H9 (cell line): Measurements from ENCODE around the gene IL25. TPM values are rescaled to one million over a fixed set of nuclear protein-coding genes. Genes with fewer than 3 reads are reported as not detected.

Experiments used
- DNase-seq: peaks from one replicate; pipeline ENCODE4 v3.0.0-alpha.2; 2017
- H2AFZ ChIP-seq: one replicate; pipeline ENCODE4 v1.6.1; 2013; ENCODE audit warnings: mild to moderate bottlenecking, low read length, control low read depth, moderate library complexity
- H2AK5ac ChIP-seq: 2 replicates; pipeline ENCODE4 v1.6.1; 2013; ENCODE audit warnings: low read length, control low read depth, mixed read lengths; ENCODE audit not compliant: insufficient read length
- H2BK120ac ChIP-seq: one replicate; pipeline ENCODE4 v1.6.1; 2013; ENCODE audit warnings: low read depth, mild to moderate bottlenecking, low read length, control low read depth, inconsistent platforms; ENCODE audit not compliant: poor library complexity, severe bottlenecking
- H2BK12ac ChIP-seq: 2 replicates; pipeline ENCODE4 v1.6.1; 2013; ENCODE audit warnings: low read length, control low read depth, mixed read lengths, low read depth; ENCODE audit not compliant: insufficient read length
- H2BK15ac ChIP-seq: 2 replicates; pipeline ENCODE4 v1.6.1; 2013; ENCODE audit warnings: low read depth, low read length, control low read depth
- H2BK20ac ChIP-seq: one replicate; pipeline ENCODE4 v1.6.1; 2013; ENCODE audit warnings: low read depth, mild to moderate bottlenecking, low read length, control low read depth, inconsistent platforms; ENCODE audit not compliant: poor library complexity, severe bottlenecking
- H2BK5ac ChIP-seq: 2 replicates; pipeline ENCODE4 v1.6.1; 2013; ENCODE audit warnings: low read length, control low read depth, mixed read lengths; ENCODE audit not compliant: insufficient read length
- H3K14ac ChIP-seq: 2 replicates; pipeline ENCODE4 v1.6.1; 2013; ENCODE audit warnings: low read length, control low read depth; ENCODE audit not compliant: insufficient read depth
- H3K18ac ChIP-seq: 2 replicates; pipeline ENCODE4 v1.6.1; 2013; ENCODE audit warnings: low read depth, mild to moderate bottlenecking, mixed read lengths, low read length, control low read depth; ENCODE audit not compliant: insufficient read length
- H3K23ac ChIP-seq: 2 replicates; pipeline ENCODE4 v1.6.1; 2013; ENCODE audit warnings: low read length, control low read depth, mixed read lengths, low read depth; ENCODE audit not compliant: insufficient read length
- H3K23me2 ChIP-seq: 2 replicates; pipeline ENCODE4 v1.6.1; 2013; ENCODE audit warnings: low read depth, mild to moderate bottlenecking, mixed read lengths, low read length, control low read depth; ENCODE audit not compliant: insufficient read length, poor library complexity, severe bottlenecking
- H3K27ac ChIP-seq: 2 replicates; pipeline ENCODE4 v1.5.1; 2013; ENCODE audit warnings: low read length, control low read depth, mixed read lengths, low read depth; ENCODE audit not compliant: insufficient read length
- H3K27me3 ChIP-seq: 2 replicates; pipeline ENCODE4 v1.6.1; 2013; ENCODE audit warnings: low read length, control low read depth, inconsistent platforms; ENCODE audit not compliant: insufficient read depth
- H3K4ac ChIP-seq: 2 replicates; pipeline ENCODE4 v1.6.1; 2013; ENCODE audit warnings: low read depth, mild to moderate bottlenecking, control low read depth, inconsistent platforms, low read length, moderate library complexity
- H3K4me1 ChIP-seq: 2 replicates; pipeline ENCODE4 v1.6.1; 2013; ENCODE audit warnings: low read length, control low read depth, inconsistent platforms; ENCODE audit not compliant: insufficient read depth
- H3K4me2 ChIP-seq: 2 replicates; pipeline ENCODE4 v1.6.1; 2013; ENCODE audit warnings: low read length, control low read depth, mixed read lengths; ENCODE audit not compliant: insufficient read length, insufficient read depth
- H3K56ac ChIP-seq: 2 replicates; pipeline ENCODE4 v1.6.1; 2013; ENCODE audit warnings: low read depth, mild to moderate bottlenecking, mixed read lengths, low read length, control low read depth; ENCODE audit not compliant: insufficient read length
- H3K79me1 ChIP-seq: 2 replicates; pipeline ENCODE4 v1.6.1; 2013; ENCODE audit warnings: low read depth, mild to moderate bottlenecking, moderate library complexity, low read length, control low read depth, inconsistent platforms; ENCODE audit not compliant: insufficient read depth, poor library complexity, severe bottlenecking
- H3K79me2 ChIP-seq: 2 replicates; pipeline ENCODE4 v1.6.1; 2013; ENCODE audit warnings: low read length, control low read depth, inconsistent platforms; ENCODE audit not compliant: insufficient read depth
- H3K9ac ChIP-seq: 2 replicates; pipeline ENCODE4 v1.6.1; 2013; ENCODE audit warnings: low read length, control low read depth, mixed read lengths; ENCODE audit not compliant: insufficient read length; ENCODE audit errors: extremely low read depth
- H3K9me3 ChIP-seq: one replicate; pipeline ENCODE4 v1.6.1; 2013; ENCODE audit warnings: low read depth, low read length, inconsistent platforms; ENCODE audit not compliant: control insufficient read depth
- H3T11ph ChIP-seq: one replicate; pipeline ENCODE4 v1.6.1; 2013; ENCODE audit warnings: mild to moderate bottlenecking, low read length, control low read depth, inconsistent platforms
- H4K20me1 ChIP-seq: one replicate; pipeline ENCODE4 v1.6.1; 2013; ENCODE audit not compliant: control insufficient read depth, insufficient read length, insufficient read depth
- H4K5ac ChIP-seq: 2 replicates; pipeline ENCODE4 v1.6.1; 2013; ENCODE audit warnings: low read depth, mild to moderate bottlenecking, mixed read lengths, low read length, control low read depth; ENCODE audit not compliant: insufficient read length
- H4K8ac ChIP-seq: replicated peaks from 2 replicates; pipeline ENCODE4 v1.6.1; 2013; ENCODE audit warnings: low read length, control low read depth, mixed read lengths, low read depth; ENCODE audit not compliant: insufficient read length
- H4K91ac ChIP-seq: 2 replicates; pipeline ENCODE4 v1.6.1; 2013; ENCODE audit warnings: low read depth, mild to moderate bottlenecking, moderate library complexity, mixed read lengths, low read length, control low read depth; ENCODE audit not compliant: insufficient read length
- H3K27ac Mint-ChIP-seq, 3 experiments: 2 replicates in 2 of 3; 3 replicates in 1 of 3; pipeline ENCODE4 v1.8.0; 2020 to 2021; ENCODE audit warnings: mixed read lengths in 3 of 3, mild to moderate bottlenecking in 1 of 3, moderate library complexity in 1 of 3
- H3K27me3 Mint-ChIP-seq: 2 replicates; pipeline ENCODE4 v1.8.0; 2021; ENCODE audit warnings: low read depth, mild to moderate bottlenecking, moderate library complexity, mixed read lengths
- H3K36me3 Mint-ChIP-seq, 3 experiments: 2 replicates in 2 of 3; 3 replicates in 1 of 3; pipeline ENCODE4 v1.8.0; 2020 to 2021; ENCODE audit warnings: low read depth in 3 of 3, mixed read lengths in 3 of 3; ENCODE audit not compliant: insufficient read depth in 1 of 3
- H3K4me1 Mint-ChIP-seq, 2 experiments: 2 replicates each; pipeline ENCODE4 v1.8.0; 2020; ENCODE audit warnings: mixed read lengths in 2 of 2
- H3K4me3 Mint-ChIP-seq, 2 experiments: 2 replicates in 1 of 2; 3 replicates in 1 of 2; pipeline ENCODE4 v1.8.0; 2020 to 2021; ENCODE audit warnings: mild to moderate bottlenecking in 2 of 2, mixed read lengths in 2 of 2, moderate library complexity in 1 of 2
- H3K9me3 Mint-ChIP-seq, 2 experiments: 2 replicates in 1 of 2; 3 replicates in 1 of 2; pipeline ENCODE4 v1.8.0; 2020; ENCODE audit warnings: mild to moderate bottlenecking in 2 of 2, mixed read lengths in 2 of 2, moderate library complexity in 1 of 2
- WGBS: extraction: QIAGEN DNeasy Blood & Tissue Kit; methylation state at CpG from one replicate; pipeline ENCODE4 v1.1.7; 2013; ENCODE audit warnings: missing lambda C conversion rate, low lambda C conversion rate, mixed read lengths; ENCODE audit not compliant: insufficient read length; ENCODE audit errors: extremely low coverage; 5-methylcytosine and 5-hydroxymethylcytosine counted together
- total RNA-seq: library from RNA; stranded (reverse); gene quantifications from 2 replicates; pipeline ENCODE4 v1.2.1, GENCODE V29; 2021
- TF ChIP-seq, protein P1 (sequence below): fragments of 200-600 bp; sonication (generic); conservative IDR thresholded peaks from 3 replicates; pipeline ENCODE4 v1.8.0; 2021; ENCODE audit warnings: antibody characterized with exemption, mild to moderate bottlenecking

Gene IL25
- total RNA-seq, 1 experiment from 2014 or later: not detected

DNA sequence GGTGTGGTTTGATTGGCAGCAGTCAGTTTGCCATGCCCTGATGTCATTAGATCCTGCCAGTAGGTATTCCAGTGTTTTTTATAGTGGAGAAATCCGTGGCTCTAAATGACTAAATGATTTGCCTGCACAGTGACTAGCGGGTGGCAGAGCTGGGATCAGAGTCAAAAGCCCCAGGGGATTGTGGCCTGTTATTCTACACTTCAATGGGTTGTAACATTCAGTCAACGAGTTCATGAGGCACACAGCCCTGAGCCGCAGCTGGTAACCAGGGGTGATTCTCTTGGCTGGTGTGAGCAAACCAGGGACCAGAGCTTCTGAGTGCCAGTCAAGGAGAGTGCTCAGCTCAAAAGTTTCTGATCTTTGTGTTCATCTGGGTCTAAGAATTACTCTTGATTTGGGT lies 33.6 kb downstream of the IL25 start:
- no CpG with 5 or more reads among the region's 4 CpGs for WGBS
- no peaks in the 10 kb centered on the region for H3K4me1 ChIP-seq
- peaks cover 60% of the 10 kb centered on the region for H3K27me3 Mint-ChIP-seq

More for the DNA sequence above, 33.6 kb downstream of the IL25 start:
- H3K36me3 Mint-ChIP-seq: no peaks in the 10 kb centered on the region
- Histone ChIP-seq H2AFZ (no peak overlapping the region), H3K4me2 (no peak overlapping the region), H3K18ac (no peak overlapping the region), H3K4ac (no peak overlapping the region), H3K23me2 (no peaks in the 10 kb centered on the region), H3K14ac (no peak overlapping the region), H2BK5ac (no peak overlapping the region), H3K27ac (no peak overlapping the region), H4K91ac (no peak overlapping the region), H3T11ph (no peak overlapping the region), H2AK5ac (no peak overlapping the region), H2BK12ac (no peak overlapping the region), H4K5ac (no peak overlapping the region), H4K20me1 (no peaks in the 10 kb centered on the region), H3K56ac (no peak overlapping the region), H3K9me3 (no peaks in the 10 kb centered on the region), H2BK20ac (no peak overlapping the region), H3K79me2 (no peaks in the 10 kb centered on the region), H3K9ac (no peak overlapping the region), H2BK15ac (no peak overlapping the region), H3K27me3 (no peaks in the 10 kb centered on the region), H3K79me1 (no peaks in the 10 kb centered on the region), H4K8ac (no peak overlapping the region), H2BK120ac (no peak overlapping the region), H3K23ac (no peak overlapping the region)
- no peak overlapping the region; a peak in 1 of 5 replicates for H3K4me3 Mint-ChIP-seq
- H3K4me1 Mint-ChIP-seq: peaks cover 17 to 25% of the 10 kb centered on the region in 2 experiments
- no peak for DNase-seq
- no peak overlapping the region for H3K27ac Mint-ChIP-seq
- H3K9me3 Mint-ChIP-seq: no peaks in the 10 kb centered on the region
- TF ChIP-seq, protein P1, sequence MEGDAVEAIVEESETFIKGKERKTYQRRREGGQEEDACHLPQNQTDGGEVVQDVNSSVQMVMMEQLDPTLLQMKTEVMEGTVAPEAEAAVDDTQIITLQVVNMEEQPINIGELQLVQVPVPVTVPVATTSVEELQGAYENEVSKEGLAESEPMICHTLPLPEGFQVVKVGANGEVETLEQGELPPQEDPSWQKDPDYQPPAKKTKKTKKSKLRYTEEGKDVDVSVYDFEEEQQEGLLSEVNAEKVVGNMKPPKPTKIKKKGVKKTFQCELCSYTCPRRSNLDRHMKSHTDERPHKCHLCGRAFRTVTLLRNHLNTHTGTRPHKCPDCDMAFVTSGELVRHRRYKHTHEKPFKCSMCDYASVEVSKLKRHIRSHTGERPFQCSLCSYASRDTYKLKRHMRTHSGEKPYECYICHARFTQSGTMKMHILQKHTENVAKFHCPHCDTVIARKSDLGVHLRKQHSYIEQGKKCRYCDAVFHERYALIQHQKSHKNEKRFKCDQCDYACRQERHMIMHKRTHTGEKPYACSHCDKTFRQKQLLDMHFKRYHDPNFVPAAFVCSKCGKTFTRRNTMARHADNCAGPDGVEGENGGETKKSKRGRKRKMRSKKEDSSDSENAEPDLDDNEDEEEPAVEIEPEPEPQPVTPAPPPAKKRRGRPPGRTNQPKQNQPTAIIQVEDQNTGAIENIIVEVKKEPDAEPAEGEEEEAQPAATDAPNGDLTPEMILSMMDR: no peak
